Activated B cell treated with CpG ODN at 0.5 μM for 24 hours (primary cell): ENCODE data around the gene UBE2N. TPM values are rescaled to one million over a fixed set of nuclear protein-coding genes. Genes with fewer than 3 reads are reported as not detected.
A peak's percentile ranks its signal among the peaks of the same experiment; 100 is the strongest.

Source experiments
- ATAC-seq: fragments of 200-7000 bp; cut with Tn5 transposase; one replicate; pipeline ENCODE4 v1.10.0; 2021; ENCODE audit warnings: low read depth, mild to moderate bottlenecking, moderate library complexity
- CTCF ChIA-PET: fragments of 350-600 bp; sonication (Branson Sonifier 250); formaldehyde crosslinking; loops from one replicate; lab custom pipeline; 2021; ENCODE audit warnings: antibody characterized with exemption; lab: Charles Lee
- POLR2A ChIA-PET: fragments of 350-600 bp; sonication (Branson Sonifier 250); formaldehyde crosslinking; loops from one replicate; lab custom pipeline; 2021; ENCODE audit warnings: antibody characterized with exemption; lab: Charles Lee
- DNase-seq: peaks from one replicate; pipeline ENCODE4 v3.0.0; 2022
- H3K27ac Mint-ChIP-seq: one replicate; pipeline ENCODE4 v1.8.0; 2020; ENCODE audit warnings: mixed read lengths
- H3K27me3 Mint-ChIP-seq: one replicate; pipeline ENCODE4 v1.8.0; 2021; ENCODE audit warnings: mixed read lengths
- H3K36me3 Mint-ChIP-seq: one replicate; pipeline ENCODE4 v1.8.0; 2021; ENCODE audit warnings: low read depth, mixed read lengths
- H3K4me1 Mint-ChIP-seq: one replicate; pipeline ENCODE4 v1.8.0; 2021; ENCODE audit warnings: mixed read lengths
- H3K4me3 Mint-ChIP-seq: one replicate; pipeline ENCODE4 v1.8.0; 2020; ENCODE audit warnings: mild to moderate bottlenecking, mixed read lengths
- H3K9me3 Mint-ChIP-seq: one replicate; pipeline ENCODE4 v1.8.0; 2020; ENCODE audit warnings: mixed read lengths
- CTCF ChIP-seq: fragments of 200-600 bp; IDR thresholded peaks from one replicate; pipeline ENCODE4 v1.8.0; 2022; ENCODE audit warnings: antibody characterized with exemption, mild to moderate bottlenecking
- intact Hi-C: fragments of 100-400 bp; cut with micrococcal nuclease; formaldehyde crosslinking; loops from one replicate; pipeline ENCODE4 v1.15.1; 2024
- total RNA-seq: library from RNA; stranded (reverse); gene quantifications from 2 replicates; pipeline ENCODE4 v1.2.3, GENCODE V29; 2022

Gene UBE2N
- total RNA-seq, 1 donor from 2014 or later = 152 TPM

GRCh38 chr12:93448796-93449195 is 7.0 kb upstream of the UBE2N start:
- Mint-ChIP-seq H3K4me3 (peak overlapping the region; percentile 13), H3K9me3 (no peaks in the 10 kb centered on the region), H3K27me3 (no peaks in the 10 kb centered on the region), H3K36me3 (no peaks in the 10 kb centered on the region), H3K27ac (peak overlapping the region; percentile 54), H3K4me1 (peaks cover 19% of the 10 kb centered on the region)
- CTCF ChIA-PET = interaction anchor here (0.7 to 1.0 kb wide), 3 partner anchors 18 to 653 kb away, joined by 3 to 4 read pairs (median 3); no protein-coding TSS in a partner anchor
- intact Hi-C loops = loop anchor here (1.0 to 10.0 kb wide), 4 partner anchors 19 to 1556 kb away; partner anchors contain the start of genes BTG1, MRPL42 and NDUFA12
- TF ChIP-seq CTCF = no peak
- DNase-seq = no peak
- ATAC-seq = peak; percentile 37
- POLR2A ChIA-PET = interaction anchor here (0.7 to 1.3 kb wide), 2 partner anchors 19 to 1115 kb away, joined by 4 to 7 read pairs; partner anchors contain the start of gene MRPL42

- no peak overlapping the region for H3K4me3 Mint-ChIP-seq
- H3K36me3 Mint-ChIP-seq = no peaks in the 10 kb centered on the region
- POLR2A ChIA-PET = no interaction called here
- CTCF ChIA-PET = no interaction called here
- no peak for DNase-seq
- intact Hi-C loops = loop anchor here (10.0 kb wide), 3 partner anchors 853 to 1557 kb away; partner anchors contain the start of genes BTG1 and NDUFA12
- no peak for TF ChIP-seq CTCF
- no peak for ATAC-seq
- H3K27me3 Mint-ChIP-seq = no peaks in the 10 kb centered on the region
- H3K4me1 Mint-ChIP-seq = peaks cover 29% of the 10 kb centered on the region
- no peak overlapping the region for H3K27ac Mint-ChIP-seq
- no peaks in the 10 kb centered on the region for H3K9me3 Mint-ChIP-seq
These were observed 6.0 kb upstream of the UBE2N start for GRCh38 chr12:93447555-93448290.

- Mint-ChIP-seq H3K4me3 (peak overlapping the region; percentile 94), H3K36me3 (peaks cover 8% of the 10 kb centered on the region), H3K27ac (no peak overlapping the region), H3K27me3 (no peaks in the 10 kb centered on the region), H3K4me1 (peaks cover 44% of the 10 kb centered on the region), H3K9me3 (no peaks in the 10 kb centered on the region)
- no peak for TF ChIP-seq CTCF
- ChIA-PET POLR2A (interaction anchor here (3.2 kb wide), 1 partner anchor 23 kb away, joined by 32 read pairs; the partner anchor contains the start of gene MRPL42), CTCF (no interaction called here)
- no peak for ATAC-seq
- no peak for DNase-seq
- intact Hi-C loops = loop anchor here (5.0 to 10.0 kb wide), 4 partner anchors 849 to 1774 kb away; partner anchors contain the start of genes BTG1, FGD6, NDUFA12 and VEZT
These were observed 1.8 kb upstream of the UBE2N start for GRCh38 chr12:93443576-93443975.

- intact Hi-C loops = loop anchor here (1.0 to 10.0 kb wide), 7 partner anchors 16 to 1775 kb away; partner anchors contain the start of genes BTG1, FGD6, MRPL42 and NDUFA12
- H3K4me1 Mint-ChIP-seq = peaks cover 49% of the 10 kb centered on the region
- no peak for TF ChIP-seq CTCF
- H3K36me3 Mint-ChIP-seq = peaks cover 8% of the 10 kb centered on the region
- POLR2A ChIA-PET = interaction anchor here (0.5 to 3.2 kb wide), 8 partner anchors 18 to 1327 kb away, joined by 3 to 32 read pairs (median 6); partner anchors contain the start of genes CRADD, EEA1 and MRPL42
- peak overlapping the region; percentile 96 for H3K27ac Mint-ChIP-seq
- H3K9me3 Mint-ChIP-seq = no peaks in the 10 kb centered on the region
- peak overlapping the region; percentile 94 for H3K4me3 Mint-ChIP-seq
- H3K27me3 Mint-ChIP-seq = no peaks in the 10 kb centered on the region
- DNase-seq = no peak
- CTCF ChIA-PET = interaction anchor here (1.0 to 1.1 kb wide), 4 partner anchors 18 to 658 kb away, joined by 3 to 5 read pairs (median 4); no protein-coding TSS in a partner anchor
- ATAC-seq = no peak
These were observed 929 bp upstream of the UBE2N start for GRCh38 chr12:93442411-93443340.
